ENCODE results near the gene XPO4.
"Not testable (repeated sequence)": the region's sequence is repeated elsewhere in the genome, so short reads cannot be mapped to it uniquely, and the experiment has no call there.

The XPO4 gene

GRCh38 chr13:20779405-20779804, 123.1 kb downstream of the XPO4 start:
- no peak for DNase-seq

GRCh38 chr13:20778311-20778710, 124.2 kb downstream of the XPO4 start:
- no peak for DNase-seq

GRCh38 chr13:20776751-20777150, 125.8 kb downstream of the XPO4 start:
- no peak for DNase-seq

GRCh38 chr13:20775961-20776360, 126.6 kb downstream of the XPO4 start:
- no peak for DNase-seq

- no peak for DNase-seq
Observed at GRCh38 chr13:20774746-20775145, 127.8 kb downstream of the XPO4 start.

- DNase-seq: peak; percentile 89
Observed at GRCh38 chr13:20773194-20774080, 129.1 kb downstream of the XPO4 start, which contains the start of gene EEF1AKMT1. Gene EEF1AKMT1, minus strand, starts transcription at chr13:20773961. Its CDS starts 16,363 bp downstream, at chr13:20757598.

- DNase-seq: no peak
Observed at GRCh38 chr13:20772401-20773131, 130.0 kb downstream of the XPO4 start.

- DNase-seq: no peak
Observed at GRCh38 chr13:20769834-20770233, 132.7 kb downstream of the XPO4 start.

GRCh38 chr13:20769091-20769490, 133.5 kb downstream of the XPO4 start:
- no peak for DNase-seq

GRCh38 chr13:20767309-20767943, 135.1 kb downstream of the XPO4 start:
- no peak for DNase-seq

- DNase-seq: no peak
Observed at GRCh38 chr13:20760872-20761271, 141.7 kb downstream of the XPO4 start.

GRCh38 chr13:20754009-20754408, 148.5 kb downstream of the XPO4 start:
- no peak for DNase-seq

GRCh38 chr13:20749377-20749776, 153.2 kb downstream of the XPO4 start:
- no peak for DNase-seq

- not testable (repeated sequence) for DNase-seq
Observed at GRCh38 chr13:20743830-20744404, 158.6 kb downstream of the XPO4 start.

GRCh38 chr13:20740021-20740420, 162.5 kb downstream of the XPO4 start:
- no peak for DNase-seq

- no peak for DNase-seq
Observed at GRCh38 chr13:20738616-20739015, 163.9 kb downstream of the XPO4 start.

- DNase-seq: no peak
Observed at GRCh38 chr13:20729633-20730585, 172.6 kb downstream of the XPO4 start.

- DNase-seq: no peak
Observed at GRCh38 chr13:20728579-20729311, 173.8 kb downstream of the XPO4 start.

GRCh38 chr13:20727856-20728255, 174.7 kb downstream of the XPO4 start:
- DNase-seq: no peak

All from T-helper 9 cell (primary cell).